HG03565 (cell line): ENCODE results near the gene DRG1.
"Not testable (repeated sequence)": the region's sequence is repeated elsewhere in the genome, so short reads cannot be mapped to it uniquely, and the experiment has no call there.

Experiments
- ATAC-seq: cut with Tn5 transposase; IDR thresholded peaks from one replicate; pipeline ENCODE4 v1.9.1; 2021; ENCODE audit warnings: mild to moderate bottlenecking, moderate library complexity; ENCODE audit not compliant: unreplicated experiment

The DRG1 gene, protein sequence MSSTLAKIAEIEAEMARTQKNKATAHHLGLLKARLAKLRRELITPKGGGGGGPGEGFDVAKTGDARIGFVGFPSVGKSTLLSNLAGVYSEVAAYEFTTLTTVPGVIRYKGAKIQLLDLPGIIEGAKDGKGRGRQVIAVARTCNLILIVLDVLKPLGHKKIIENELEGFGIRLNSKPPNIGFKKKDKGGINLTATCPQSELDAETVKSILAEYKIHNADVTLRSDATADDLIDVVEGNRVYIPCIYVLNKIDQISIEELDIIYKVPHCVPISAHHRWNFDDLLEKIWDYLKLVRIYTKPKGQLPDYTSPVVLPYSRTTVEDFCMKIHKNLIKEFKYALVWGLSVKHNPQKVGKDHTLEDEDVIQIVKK

DNA sequence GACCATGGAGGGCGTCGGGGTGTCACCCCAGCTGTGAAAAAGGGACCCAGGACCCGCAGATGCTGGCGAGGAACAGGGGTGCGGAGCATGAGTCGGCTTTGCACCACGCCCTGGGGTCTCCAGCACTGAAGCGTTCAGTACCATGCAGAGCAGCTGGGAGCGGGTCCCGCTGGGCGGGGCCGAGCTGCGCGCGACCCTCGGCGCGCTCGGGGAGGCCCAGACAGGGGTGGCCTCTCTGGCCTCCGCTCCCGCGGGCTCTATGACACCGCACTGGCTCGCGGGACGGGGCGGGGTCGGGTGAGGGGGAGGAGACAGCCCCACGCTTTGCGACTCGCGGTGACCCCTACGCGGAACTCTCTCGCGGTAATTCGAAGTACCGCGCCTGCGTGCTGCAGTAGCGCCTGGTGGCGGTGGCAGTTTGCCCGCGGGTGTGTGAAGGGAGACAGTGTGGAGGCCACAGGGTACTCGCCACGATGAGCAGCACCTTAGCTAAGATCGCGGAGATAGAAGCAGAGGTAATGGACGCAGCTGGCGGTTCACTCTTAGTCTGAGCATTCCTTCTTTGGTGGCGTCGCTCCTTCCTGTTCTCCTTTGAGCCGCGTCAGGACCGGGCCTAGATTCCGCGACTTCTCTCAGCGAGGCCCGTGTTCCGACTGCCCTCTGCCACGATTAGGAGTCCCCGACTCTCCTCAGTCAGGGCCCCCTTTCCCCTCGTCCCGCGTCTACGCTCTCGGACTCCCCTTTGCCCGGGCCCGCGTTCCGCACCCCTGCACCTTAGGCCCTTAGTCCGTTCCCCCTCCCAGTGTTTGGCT lies at the start of gene DRG1:
DRG1 (plus strand) TSS at position 394 of the 812 bp plus-strand sequence; CDS start at position 474, 80 bp downstream.
- peak; percentile 95 for ATAC-seq

DNA sequence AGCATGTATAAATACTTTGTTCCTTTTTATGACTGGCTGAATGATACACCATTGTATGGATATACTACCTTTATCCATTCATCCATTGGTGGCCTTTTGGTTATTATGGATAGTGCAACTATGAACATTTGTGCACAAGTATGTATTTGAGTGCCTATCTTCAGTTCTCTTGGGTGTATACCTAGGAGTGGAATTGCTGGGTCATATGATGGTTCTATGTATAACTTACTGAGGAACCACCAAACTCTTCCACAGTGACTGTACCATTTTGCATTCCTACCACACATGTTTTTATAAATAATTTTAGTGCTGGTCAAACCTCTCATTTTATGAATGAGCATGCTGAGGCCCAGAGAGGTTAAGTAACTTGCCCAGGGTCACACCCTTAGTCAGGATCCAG lies 49.4 kb upstream of the DRG1 start:
- no peak for ATAC-seq

DNA sequence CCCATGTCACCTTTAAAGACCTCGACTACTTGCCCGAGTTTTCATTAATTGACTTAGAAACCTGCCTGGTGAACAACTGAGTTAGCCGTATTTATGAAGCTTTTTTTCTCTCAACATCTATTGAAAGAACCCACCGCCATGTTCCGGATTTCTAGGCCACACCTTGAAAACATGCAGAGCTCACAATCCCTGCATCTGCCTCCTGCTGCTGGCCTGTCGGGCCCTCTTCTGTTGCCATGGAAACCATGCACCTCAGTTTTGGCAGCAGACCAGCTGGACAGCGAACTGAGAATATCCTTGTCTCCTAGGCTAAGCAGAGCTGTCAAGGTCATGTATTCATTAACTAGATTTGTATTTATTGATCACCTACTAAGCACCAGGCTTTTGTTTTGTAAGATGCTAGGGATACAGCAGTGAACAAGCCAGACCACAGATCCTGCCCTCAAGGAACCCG lies 49.0 kb upstream of the DRG1 start:
- no peak for ATAC-seq

DNA sequence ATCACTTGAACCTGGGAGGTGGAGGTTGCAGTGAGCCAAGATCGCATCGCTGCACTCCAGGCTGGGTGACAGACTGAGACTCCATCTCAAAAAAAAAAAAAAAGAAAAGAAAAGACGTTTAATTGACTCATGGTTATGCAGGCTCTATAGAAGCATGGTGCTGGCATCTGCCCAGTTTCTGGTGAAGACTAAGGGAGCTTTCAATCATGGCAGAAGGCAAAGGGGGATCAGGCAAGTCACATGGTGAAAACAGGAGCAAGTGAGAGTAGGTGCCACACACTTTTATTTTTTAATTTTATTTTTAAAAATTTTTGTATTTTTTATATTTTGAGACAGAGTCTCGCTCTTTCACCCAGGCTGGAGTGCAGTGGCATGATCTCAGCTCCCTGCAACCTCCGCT lies 44.9 kb upstream of the DRG1 start:
- ATAC-seq, result no peak

DNA sequence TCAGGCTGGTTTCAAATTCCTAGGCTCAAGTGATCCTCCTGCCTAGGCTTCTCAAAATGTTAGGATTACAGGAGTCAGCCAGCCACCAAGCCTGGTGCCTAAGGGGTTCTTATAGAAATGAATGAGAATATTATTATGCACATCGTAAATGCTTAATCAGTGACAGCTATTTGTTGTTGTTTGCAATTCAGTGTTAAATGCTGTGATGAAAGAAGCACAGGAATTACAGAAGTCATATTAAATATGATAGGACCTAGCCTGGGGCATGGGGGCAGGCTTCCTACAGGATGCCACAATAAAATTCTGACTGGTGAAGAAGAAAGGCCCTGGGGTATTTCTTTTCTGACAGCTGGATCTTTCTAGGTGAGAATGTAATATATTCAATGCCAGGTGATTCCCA lies 39.4 kb upstream of the DRG1 start:
- no peak for ATAC-seq

DNA sequence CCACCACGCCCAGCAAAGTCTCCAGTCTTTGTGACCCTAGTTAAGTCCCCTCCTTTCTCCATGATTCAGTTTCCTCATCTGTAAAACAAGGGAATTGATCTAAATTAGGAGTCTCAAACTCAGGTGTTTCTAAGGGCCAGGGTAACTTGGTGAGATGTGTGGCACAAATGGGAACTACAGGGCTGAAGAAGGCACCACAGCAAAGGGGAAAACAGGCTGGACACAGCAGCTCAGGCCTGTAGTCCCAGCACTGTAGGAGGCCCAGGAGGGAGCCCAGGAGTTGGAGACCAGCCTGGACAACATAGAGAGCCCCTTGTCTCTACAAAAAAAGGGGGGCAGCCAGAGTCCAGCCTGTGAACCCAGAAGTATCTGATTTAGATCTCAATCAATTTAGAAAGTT lies 37.7 kb upstream of the DRG1 start:
- ATAC-seq, result no peak

DNA sequence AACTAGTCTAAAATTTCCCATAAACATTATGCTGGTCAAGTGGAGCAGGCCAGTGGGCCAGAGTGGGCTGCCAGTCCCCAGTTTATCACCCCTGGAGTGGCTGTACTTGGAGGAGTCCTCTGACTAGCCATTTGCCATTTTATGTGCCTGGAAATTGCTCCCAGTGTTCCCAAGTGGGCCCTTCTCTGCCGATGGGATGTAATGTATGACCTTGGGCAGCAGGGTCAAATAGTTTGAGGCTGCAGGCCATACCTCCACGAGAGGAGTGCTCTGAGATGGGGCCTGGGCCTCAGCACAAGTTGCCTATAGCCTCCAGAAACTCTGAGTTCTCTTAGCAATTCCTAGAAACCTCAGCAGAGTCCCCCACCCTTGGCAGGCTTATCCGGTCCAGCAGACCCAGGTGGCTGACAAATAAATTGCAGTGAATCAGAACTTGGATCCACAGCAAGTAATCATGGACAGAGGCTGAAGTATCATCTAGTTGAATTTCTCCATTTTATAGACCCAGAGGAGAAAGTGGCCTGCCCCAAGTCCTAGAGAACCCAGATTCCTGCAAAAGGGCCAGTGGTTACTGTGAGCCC lies 35.4 kb upstream of the DRG1 start:
- no peak for ATAC-seq

DNA sequence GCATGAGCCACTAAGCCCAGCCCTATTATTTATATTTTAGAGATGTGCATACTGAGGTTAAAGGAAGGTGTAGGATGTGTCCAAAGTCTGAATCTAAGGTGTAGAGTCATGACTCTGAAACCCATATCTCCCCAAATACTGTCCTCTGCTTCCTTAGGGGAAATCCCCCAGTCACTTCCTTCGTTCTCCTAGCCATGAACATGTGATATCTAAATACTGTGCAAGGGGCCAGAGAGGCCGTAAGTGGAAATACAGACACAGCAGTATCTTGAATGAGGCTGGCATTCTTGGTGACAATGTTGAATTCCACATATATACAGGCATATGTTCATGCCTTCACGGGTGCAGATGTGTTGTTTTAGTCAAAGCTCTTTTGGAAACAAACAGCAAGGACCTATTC lies 32.0 kb upstream of the DRG1 start:
- no peak for ATAC-seq

DNA sequence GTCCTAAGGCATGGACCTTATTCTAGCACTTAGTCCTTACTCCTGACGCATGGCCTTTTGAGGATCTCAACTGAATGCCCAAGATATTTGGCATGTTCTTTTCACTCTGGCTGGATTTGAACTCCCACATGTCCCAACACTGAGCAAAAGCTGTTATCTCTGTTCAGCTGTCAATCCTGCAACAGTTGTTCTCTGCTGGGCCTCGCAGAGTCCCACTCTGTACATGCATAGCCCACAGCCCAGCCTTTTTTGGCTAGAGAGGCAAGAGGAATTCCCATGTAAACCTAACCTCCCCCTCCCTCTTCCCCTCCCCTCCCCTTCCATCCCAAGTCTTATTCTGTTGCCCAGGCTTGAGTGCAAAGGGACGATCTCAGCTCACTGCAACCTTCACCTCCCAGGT lies 21.8 kb upstream of the DRG1 start:
- ATAC-seq, result no peak

DNA sequence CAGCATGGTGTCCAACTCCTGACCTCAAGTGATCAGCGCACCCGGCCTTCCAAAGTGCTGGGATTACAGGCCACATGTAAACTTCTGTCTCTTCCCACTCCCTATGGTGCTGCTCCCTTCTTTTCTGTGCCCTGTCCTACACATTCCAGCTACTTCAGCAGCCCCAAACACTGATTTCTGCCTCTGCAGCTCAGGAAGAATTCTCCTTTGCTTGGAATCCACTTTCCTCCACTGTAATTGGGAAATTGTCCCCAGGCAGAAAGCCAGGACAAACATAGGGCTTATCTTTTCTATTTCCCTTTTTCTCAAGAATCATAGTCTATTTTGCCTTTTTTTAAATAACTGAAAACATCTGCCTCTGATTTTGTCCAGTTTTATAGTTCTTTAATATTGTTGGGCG lies 21.3 kb upstream of the DRG1 start:
- ATAC-seq, result no peak

DNA sequence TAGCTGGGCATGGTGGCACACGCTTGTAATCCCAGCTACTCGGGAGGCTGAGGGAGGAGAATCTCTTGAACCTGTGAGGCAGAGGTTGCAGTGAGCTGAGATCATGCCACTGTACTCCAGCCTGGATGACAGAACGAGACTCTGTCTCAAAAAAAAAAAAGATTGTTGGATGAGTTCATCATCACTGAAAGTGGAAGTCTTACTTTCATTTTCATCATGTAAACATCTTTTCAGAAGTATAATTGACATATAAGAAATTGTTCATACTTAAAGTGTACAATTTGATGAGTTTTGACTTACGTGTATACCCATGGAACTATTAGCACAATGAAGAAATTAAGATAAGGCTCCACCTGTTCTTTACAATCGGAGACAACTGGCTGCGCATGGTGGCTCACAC lies 20.8 kb upstream of the DRG1 start:
- not testable (repeated sequence) for ATAC-seq

DNA sequence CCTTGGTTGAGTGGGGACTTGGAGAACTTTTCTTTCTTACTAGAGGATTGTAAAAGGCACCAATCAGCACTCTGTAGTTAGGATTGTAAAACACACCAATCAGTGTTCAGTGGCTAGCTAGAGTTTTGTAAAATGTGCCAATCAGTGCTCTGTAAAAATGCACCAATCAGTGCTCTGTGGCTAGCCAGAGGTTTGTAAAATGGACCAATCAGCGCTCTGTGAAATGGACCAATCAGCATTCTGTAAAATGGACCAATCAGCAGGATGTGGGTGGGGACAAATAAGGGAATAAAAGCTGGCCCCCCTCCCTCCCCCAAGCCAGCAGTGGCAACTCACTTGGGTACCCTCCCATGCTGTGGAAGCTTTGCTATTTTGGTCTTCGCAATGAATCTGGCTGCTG lies 5.5 kb upstream of the DRG1 start:
- no peak for ATAC-seq

DNA sequence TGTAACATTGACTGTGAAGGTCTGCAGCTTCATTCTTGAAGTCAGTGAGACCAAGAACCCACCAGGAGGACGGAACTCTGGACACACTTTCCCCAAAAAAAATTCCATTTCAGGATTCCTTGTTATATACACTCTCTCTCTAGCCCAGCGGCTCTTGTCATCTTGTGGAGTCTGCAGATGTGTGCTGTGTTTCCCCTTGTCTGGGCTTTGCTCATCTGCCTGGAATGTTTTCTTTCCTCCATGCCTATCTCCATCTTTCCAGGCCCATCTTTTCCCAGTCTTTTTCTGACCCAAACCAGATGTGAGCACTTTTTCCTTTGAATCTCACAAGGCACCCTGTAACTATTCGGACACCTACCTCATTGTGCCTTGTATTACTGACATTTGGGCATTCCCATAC lies 5.1 kb upstream of the DRG1 start:
- no peak for ATAC-seq

DNA sequence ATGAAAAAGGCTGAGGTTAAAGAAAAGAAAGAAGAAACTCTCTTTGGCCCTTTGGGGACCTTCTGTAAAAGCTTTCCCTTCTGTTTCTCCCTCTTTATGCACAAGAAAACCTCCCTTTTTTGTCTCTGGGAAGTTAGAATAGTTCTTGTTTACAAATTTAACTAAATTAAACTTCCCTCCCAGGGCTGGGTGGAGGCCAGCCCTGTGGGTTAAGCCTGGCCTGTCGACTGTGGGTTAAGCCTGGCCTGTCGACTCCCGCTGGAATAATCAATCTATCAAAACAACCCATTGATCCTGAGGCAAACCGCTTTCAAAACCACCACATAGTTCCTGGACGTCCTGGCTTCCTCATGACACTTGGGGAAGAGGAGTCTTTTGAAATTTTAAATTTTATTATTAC lies 1.2 kb upstream of the DRG1 start:
- no peak for ATAC-seq

DNA sequence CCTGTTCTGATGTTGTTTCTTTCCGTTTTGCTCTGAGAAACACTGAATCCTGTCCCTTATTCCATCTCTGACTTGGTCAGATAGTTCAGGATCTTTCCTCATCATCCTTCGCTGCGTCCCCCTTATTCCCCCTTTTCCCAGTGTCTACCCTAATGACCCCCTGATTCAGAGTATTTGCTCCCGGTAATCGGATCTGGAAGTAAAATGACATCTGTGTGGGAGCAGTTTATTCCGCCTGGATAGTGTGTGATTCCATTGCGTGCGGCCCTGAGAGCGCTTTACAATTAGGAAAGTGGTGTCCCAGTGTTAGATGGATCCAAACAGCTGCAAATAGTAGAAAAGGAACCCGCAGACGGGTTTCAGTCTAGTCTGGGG lies 606 bp downstream of the DRG1 start:
- ATAC-seq, result no peak

DNA sequence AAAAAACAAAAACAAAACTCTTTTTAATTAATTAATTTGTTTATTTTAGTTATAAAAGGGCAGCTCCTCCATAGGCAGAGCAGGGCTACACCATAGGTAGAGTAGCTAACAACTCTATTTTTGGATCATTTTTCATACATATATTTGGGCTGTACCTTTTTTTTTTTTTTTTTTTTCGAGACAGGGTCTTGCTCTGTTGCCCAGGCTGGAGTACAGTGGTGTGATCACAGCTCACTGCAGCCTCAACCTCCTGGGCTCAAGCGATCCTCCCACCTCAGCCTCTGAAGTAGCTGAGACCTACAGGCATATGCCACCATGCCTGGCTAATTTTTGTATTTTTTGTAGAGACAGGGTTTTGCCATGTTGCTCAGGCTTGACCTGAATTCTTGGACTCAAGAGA lies 2.9 kb downstream of the DRG1 start:
- ATAC-seq, result not testable (repeated sequence)

DNA sequence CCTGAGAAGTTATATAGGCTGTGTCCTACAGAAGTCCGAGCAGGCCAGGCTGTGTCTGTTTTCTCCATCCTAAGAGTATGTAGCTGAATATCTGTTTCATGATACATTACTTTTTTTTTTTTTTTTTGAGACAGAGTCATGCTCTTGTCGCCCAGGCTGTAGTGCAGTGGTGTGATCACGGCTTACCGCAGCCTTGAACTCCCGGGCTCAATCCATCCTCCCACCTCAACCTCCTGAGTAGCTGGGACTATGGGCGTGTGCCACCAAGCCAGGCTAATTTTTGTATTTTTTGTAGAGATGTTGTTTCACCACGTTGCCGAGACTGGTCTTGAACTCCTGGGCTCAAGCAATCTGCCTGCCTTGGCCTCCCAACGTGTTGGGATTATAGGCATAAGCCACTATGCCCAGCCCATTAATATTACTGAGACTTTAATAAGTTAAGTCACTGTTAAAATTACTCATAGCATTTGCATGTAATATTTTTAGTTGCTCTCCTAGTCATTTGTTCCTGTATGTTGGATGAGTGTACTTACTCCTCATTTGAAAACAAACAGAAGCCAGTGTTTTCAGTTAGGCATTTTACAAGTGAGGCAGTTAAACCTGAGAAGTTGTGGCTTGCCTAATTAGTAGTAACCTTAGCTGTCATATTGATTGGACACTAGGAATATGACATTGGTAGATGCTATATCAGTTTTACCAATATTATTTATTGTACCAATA lies 26.1 kb downstream of the DRG1 start:
- ATAC-seq, result no peak

DNA sequence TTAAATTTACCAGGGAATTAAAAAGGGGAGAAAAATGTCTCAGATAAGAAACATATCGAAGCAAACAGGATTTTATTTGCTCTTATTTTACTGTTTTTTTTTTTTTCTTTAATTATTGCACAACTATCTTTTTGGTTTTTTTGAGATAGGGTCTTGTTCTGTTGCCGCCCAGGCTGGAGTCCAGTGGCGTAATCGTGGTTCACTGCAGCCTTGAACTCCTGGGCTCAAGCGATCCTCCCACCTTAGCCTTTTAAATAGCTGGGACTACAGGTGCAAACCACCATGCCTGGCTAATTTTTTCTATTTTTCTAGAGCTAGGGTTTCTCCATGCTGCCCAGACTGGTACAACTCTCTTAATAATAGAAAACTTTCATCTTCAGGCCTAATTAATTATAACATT lies 32.5 kb downstream of the DRG1 start:
- no peak for ATAC-seq

DNA sequence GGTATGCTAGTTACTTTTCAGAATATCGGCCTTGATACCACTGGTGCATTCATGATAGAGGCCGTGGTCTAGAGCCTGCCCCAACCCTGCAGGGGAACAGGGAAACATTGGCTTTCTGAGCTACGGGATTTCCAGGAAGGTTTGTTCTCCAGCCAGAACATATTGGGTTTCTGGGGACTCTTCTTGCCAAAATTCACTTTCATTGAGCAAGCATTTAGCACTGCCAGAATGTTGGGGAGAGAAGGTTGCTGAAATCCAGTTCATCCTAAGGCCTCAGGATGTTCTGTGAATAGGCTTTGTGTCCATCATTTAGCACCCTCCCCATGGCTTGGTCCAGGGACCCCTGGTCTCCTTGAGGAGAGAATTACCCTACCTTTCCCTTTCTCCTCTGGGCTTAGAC lies 36.7 kb downstream of the DRG1 start:
- no peak for ATAC-seq

DNA sequence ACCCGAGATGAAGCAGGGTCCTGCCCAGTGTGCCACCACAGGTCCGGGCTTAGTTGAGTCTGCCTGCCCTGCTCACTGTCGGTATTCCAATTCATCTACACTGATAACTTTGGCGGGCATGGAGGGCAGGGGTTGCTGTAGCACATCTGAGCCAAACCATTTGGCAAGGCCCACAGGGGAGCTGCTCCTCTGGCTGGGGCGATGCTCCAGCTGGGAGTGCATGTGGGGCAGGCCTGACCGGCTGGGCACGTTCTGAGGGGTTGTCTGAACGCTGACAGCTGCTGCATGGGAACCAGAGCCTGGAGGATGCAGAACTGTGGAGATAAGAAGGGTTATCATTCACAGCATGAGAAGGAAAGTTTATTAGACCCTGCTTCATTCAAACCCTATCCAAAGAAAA lies 40.4 kb downstream of the DRG1 start:
- no peak for ATAC-seq

DNA sequence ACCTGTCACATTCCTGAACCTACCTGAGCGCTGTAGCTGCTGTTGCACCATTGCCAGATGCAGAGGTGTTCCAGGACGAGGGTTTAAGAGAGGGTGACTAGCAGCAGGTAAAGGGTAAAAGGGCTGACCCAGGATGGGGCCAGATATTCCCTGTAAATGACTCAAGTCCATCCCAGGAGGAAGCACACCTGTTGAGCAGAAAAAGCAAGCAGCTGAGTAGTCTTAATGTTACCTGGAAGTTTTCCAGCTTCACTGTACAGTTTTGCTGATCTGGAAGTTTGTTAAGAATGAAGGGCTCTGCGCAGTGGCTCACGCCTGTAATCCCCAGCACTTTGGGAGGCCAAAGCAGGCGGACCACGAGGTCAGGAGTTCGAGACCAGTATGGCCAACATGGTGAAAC lies 41.3 kb downstream of the DRG1 start:
- no peak for ATAC-seq
